Tongue (tissue), 2 donors: ENCODE data around the gene MND1. TPM values are rescaled to one million over a fixed set of nuclear protein-coding genes. Genes with fewer than 3 reads are reported as not detected.
"Not testable (repeated sequence)": the region's sequence is repeated elsewhere in the genome, so short reads cannot be mapped to it uniquely, and the experiment has no call there.

Source experiments
- DNase-seq: peaks from one replicate; pipeline ENCODE4 v3.0.0-alpha.2; 2015
- total RNA-seq: library from RNA; depleted of rRNA; stranded (reverse); fragments of >200 nt; gene quantifications from one replicate; pipeline ENCODE4 v1.2.3, GENCODE V29; 2014

The MND1 gene
- total RNA-seq, 1 donor from 2014 or later: 7.2 TPM

- DNase-seq: no peak
Observed at GRCh38 chr4:153403726-153404125, 59.2 kb downstream of the MND1 start.

GRCh38 chr4:153407906-153408305, 63.4 kb downstream of the MND1 start:
- DNase-seq: no peak

- no peak for DNase-seq
Observed at GRCh38 chr4:153408932-153409331, 64.4 kb downstream of the MND1 start.

- DNase-seq: no peak
Observed at GRCh38 chr4:153409412-153409811, 64.9 kb downstream of the MND1 start.

- peak; percentile 33 for DNase-seq
Observed at GRCh38 chr4:153409924-153410501, 65.5 kb downstream of the MND1 start.

GRCh38 chr4:153413842-153414241, 69.4 kb downstream of the MND1 start:
- DNase-seq: no peak

GRCh38 chr4:153416456-153416855, 72.0 kb downstream of the MND1 start:
- not testable (repeated sequence) for DNase-seq

GRCh38 chr4:153418121-153418520, 73.6 kb downstream of the MND1 start:
- DNase-seq: no peak

- DNase-seq: no peak
Observed at GRCh38 chr4:153418558-153418957, 74.1 kb downstream of the MND1 start.

- no peak for DNase-seq
Observed at GRCh38 chr4:153419029-153419428, 74.5 kb downstream of the MND1 start.

- DNase-seq: no peak
Observed at GRCh38 chr4:153419673-153420278, 75.3 kb downstream of the MND1 start.

GRCh38 chr4:153420361-153420760, 75.9 kb downstream of the MND1 start:
- no peak for DNase-seq

- no peak for DNase-seq
Observed at GRCh38 chr4:153421941-153422340, 77.5 kb downstream of the MND1 start.

- peak; percentile 68 for DNase-seq
Observed at GRCh38 chr4:153426207-153426885, 81.9 kb downstream of the MND1 start.

GRCh38 chr4:153427363-153428071, 83.0 kb downstream of the MND1 start:
- DNase-seq: no peak

GRCh38 chr4:153428941-153429475, 84.5 kb downstream of the MND1 start:
- peak; percentile 19 for DNase-seq

- DNase-seq: peak; percentile 56
Observed at GRCh38 chr4:153432965-153433753, 88.7 kb downstream of the MND1 start.

GRCh38 chr4:153433754-153434105, 89.2 kb downstream of the MND1 start:
- no peak for DNase-seq

- no peak for DNase-seq
Observed at GRCh38 chr4:153434190-153434589, 89.7 kb downstream of the MND1 start.

GRCh38 chr4:153438916-153439756, 94.6 kb downstream of the MND1 start:
- DNase-seq: no peak

GRCh38 chr4:153439831-153440230, 95.3 kb downstream of the MND1 start:
- DNase-seq: no peak
